H1 (cell line): ENCODE data around the gene SLC38A2. TPM values are rescaled to one million over a fixed set of nuclear protein-coding genes. Genes with fewer than 3 reads are reported as not detected.

Source experiments
- CREB1 ChIP-seq: IDR thresholded peaks from 2 replicates; pipeline ENCODE4 v1.6.1; 2012; ENCODE audit warnings: inconsistent platforms
- SAP30 ChIP-seq: fragments of 300-600 bp; sonication (generic); IDR thresholded peaks from 2 replicates; pipeline ENCODE4 v1.7.1; 2012; ENCODE audit warnings: low read length, moderate library complexity, mild to moderate bottlenecking, inconsistent platforms; ENCODE audit not compliant: insufficient read depth, insufficient replicate concordance
- TEAD4 ChIP-seq: IDR thresholded peaks from 2 replicates; pipeline ENCODE4 v1.6.1; 2012; ENCODE audit warnings: low read depth, low read length, inconsistent platforms, mixed read lengths
- polyA plus RNA-seq, 7 experiments: library from polyadenylated mRNA; depleted of rRNA in 3 of 7; stranded (reverse) in 5 of 7; unstranded in 2 of 7; fragments of >200 nt in 5 of 7; fragments of 200-250 nt in 2 of 7; gene quantifications; 1 replicate in 5 of 7; 2 replicates in 1 of 7; 4 replicates in 1 of 7; pipeline versions ENCODE4 v1.2.1 to v1.2.3, GENCODE V29; 2011 to 2013; ENCODE audit warnings: missing spikeins in 2 of 7, mixed read lengths in 2 of 7
- total RNA-seq: library from RNA; stranded (reverse); fragmentation: NEBNext Ultra II Directional; extraction: Animal tissue kit (Norgen Biotek cat#: 25700); gene quantifications from 2 replicates; pipeline ENCODE4 v1.2.1, GENCODE V29; 2021
- TF ChIP-seq, protein P1 (sequence below): fragments of 300-600 bp; sonication (generic); IDR thresholded peaks from 2 replicates; pipeline ENCODE4 v1.7.1; 2012; ENCODE audit warnings: low read length, moderate library complexity, mild to moderate bottlenecking, inconsistent platforms; ENCODE audit not compliant: insufficient replicate concordance

SLC38A2 gene
- total and polyA plus RNA-seq, 2 of the 8 experiments (the other 6 are each of a cell fraction or from before 2014, with no cell fraction given), result 163 to 684 TPM

GRCh38 chr12:46382964-46383653 is 10.5 kb upstream of the SLC38A2 start (continued):
- TF ChIP-seq, protein P1, sequence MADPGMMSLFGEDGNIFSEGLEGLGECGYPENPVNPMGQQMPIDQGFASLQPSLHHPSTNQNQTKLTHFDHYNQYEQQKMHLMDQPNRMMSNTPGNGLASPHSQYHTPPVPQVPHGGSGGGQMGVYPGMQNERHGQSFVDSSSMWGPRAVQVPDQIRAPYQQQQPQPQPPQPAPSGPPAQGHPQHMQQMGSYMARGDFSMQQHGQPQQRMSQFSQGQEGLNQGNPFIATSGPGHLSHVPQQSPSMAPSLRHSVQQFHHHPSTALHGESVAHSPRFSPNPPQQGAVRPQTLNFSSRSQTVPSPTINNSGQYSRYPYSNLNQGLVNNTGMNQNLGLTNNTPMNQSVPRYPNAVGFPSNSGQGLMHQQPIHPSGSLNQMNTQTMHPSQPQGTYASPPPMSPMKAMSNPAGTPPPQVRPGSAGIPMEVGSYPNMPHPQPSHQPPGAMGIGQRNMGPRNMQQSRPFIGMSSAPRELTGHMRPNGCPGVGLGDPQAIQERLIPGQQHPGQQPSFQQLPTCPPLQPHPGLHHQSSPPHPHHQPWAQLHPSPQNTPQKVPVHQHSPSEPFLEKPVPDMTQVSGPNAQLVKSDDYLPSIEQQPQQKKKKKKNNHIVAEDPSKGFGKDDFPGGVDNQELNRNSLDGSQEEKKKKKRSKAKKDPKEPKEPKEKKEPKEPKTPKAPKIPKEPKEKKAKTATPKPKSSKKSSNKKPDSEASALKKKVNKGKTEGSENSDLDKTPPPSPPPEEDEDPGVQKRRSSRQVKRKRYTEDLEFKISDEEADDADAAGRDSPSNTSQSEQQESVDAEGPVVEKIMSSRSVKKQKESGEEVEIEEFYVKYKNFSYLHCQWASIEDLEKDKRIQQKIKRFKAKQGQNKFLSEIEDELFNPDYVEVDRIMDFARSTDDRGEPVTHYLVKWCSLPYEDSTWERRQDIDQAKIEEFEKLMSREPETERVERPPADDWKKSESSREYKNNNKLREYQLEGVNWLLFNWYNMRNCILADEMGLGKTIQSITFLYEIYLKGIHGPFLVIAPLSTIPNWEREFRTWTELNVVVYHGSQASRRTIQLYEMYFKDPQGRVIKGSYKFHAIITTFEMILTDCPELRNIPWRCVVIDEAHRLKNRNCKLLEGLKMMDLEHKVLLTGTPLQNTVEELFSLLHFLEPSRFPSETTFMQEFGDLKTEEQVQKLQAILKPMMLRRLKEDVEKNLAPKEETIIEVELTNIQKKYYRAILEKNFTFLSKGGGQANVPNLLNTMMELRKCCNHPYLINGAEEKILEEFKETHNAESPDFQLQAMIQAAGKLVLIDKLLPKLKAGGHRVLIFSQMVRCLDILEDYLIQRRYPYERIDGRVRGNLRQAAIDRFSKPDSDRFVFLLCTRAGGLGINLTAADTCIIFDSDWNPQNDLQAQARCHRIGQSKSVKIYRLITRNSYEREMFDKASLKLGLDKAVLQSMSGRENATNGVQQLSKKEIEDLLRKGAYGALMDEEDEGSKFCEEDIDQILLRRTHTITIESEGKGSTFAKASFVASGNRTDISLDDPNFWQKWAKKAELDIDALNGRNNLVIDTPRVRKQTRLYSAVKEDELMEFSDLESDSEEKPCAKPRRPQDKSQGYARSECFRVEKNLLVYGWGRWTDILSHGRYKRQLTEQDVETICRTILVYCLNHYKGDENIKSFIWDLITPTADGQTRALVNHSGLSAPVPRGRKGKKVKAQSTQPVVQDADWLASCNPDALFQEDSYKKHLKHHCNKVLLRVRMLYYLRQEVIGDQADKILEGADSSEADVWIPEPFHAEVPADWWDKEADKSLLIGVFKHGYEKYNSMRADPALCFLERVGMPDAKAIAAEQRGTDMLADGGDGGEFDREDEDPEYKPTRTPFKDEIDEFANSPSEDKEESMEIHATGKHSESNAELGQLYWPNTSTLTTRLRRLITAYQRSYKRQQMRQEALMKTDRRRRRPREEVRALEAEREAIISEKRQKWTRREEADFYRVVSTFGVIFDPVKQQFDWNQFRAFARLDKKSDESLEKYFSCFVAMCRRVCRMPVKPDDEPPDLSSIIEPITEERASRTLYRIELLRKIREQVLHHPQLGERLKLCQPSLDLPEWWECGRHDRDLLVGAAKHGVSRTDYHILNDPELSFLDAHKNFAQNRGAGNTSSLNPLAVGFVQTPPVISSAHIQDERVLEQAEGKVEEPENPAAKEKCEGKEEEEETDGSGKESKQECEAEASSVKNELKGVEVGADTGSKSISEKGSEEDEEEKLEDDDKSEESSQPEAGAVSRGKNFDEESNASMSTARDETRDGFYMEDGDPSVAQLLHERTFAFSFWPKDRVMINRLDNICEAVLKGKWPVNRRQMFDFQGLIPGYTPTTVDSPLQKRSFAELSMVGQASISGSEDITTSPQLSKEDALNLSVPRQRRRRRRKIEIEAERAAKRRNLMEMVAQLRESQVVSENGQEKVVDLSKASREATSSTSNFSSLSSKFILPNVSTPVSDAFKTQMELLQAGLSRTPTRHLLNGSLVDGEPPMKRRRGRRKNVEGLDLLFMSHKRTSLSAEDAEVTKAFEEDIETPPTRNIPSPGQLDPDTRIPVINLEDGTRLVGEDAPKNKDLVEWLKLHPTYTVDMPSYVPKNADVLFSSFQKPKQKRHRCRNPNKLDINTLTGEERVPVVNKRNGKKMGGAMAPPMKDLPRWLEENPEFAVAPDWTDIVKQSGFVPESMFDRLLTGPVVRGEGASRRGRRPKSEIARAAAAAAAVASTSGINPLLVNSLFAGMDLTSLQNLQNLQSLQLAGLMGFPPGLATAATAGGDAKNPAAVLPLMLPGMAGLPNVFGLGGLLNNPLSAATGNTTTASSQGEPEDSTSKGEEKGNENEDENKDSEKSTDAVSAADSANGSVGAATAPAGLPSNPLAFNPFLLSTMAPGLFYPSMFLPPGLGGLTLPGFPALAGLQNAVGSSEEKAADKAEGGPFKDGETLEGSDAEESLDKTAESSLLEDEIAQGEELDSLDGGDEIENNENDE, result no peak
- peak; percentile 72 for TF ChIP-seq TEAD4
- TF ChIP-seq SAP30, result no peak
- TF ChIP-seq CREB1, result peak; percentile 8; the same call in 1 of the 2 replicates
